ENCODE measurements around the gene SPPL2A.

- TF ChIP-seq CTCF (IDR thresholded peaks at IDR 0.05) (no peak), POLR2A (IDR thresholded peaks at IDR 0.05) (no peak)
Measured at GRCh38 chr15:50653156-50653743, 112.3 kb downstream of the SPPL2A start.

All from heart left ventricle (tissue), 13 donors.